ENCODE data around the gene FOXRED1.

GRCh38 chr11:126277780-126278179 lies 8.8 kb downstream of the FOXRED1 start:
- TF ChIP-seq POLR2A (IDR thresholded peaks at IDR 0.05) (no peak), POLR2AphosphoS5 (IDR thresholded peaks at IDR 0.05) (no peak)
- TF ChIP-seq, protein P1, sequence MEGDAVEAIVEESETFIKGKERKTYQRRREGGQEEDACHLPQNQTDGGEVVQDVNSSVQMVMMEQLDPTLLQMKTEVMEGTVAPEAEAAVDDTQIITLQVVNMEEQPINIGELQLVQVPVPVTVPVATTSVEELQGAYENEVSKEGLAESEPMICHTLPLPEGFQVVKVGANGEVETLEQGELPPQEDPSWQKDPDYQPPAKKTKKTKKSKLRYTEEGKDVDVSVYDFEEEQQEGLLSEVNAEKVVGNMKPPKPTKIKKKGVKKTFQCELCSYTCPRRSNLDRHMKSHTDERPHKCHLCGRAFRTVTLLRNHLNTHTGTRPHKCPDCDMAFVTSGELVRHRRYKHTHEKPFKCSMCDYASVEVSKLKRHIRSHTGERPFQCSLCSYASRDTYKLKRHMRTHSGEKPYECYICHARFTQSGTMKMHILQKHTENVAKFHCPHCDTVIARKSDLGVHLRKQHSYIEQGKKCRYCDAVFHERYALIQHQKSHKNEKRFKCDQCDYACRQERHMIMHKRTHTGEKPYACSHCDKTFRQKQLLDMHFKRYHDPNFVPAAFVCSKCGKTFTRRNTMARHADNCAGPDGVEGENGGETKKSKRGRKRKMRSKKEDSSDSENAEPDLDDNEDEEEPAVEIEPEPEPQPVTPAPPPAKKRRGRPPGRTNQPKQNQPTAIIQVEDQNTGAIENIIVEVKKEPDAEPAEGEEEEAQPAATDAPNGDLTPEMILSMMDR (IDR thresholded peaks at IDR 0.05) = no peak

All from upper lobe of left lung (tissue), 4 donors.